A549 (cell line): ENCODE data around the gene TSPAN10. TPM values are rescaled to one million over a fixed set of nuclear protein-coding genes. Genes with fewer than 3 reads are reported as not detected.
A peak's percentile ranks its signal among the peaks of the same experiment; 100 is the strongest.

Experiments
- ATAC-seq, 2 experiments: fragments of 200-7000 bp in 1 of 2; fragments of >200 bp in 1 of 2; cut with Nextera tagmentation in 1 of 2; cut with Tn5 transposase in 1 of 2; 3 replicates each; pipeline versions ENCODE4 v1.8.0 to v1.9.1; 2018 to 2020; ENCODE audit warnings: mild to moderate bottlenecking in 1 of 2, moderate library complexity in 1 of 2
- CTCF ChIA-PET: fragments of 300-600 bp; sonication (Branson Sonifier 250); formaldehyde crosslinking; extraction: SDS; loops from one replicate; lab custom pipeline; 2021; ENCODE audit warnings: antibody characterized with exemption, inconsistent platforms; lab: Yijun Ruan, JAX
- POLR2A ChIA-PET: fragments of 350-600 bp; formaldehyde crosslinking; extraction: SDS; loops from one replicate; lab custom pipeline; 2021; ENCODE audit warnings: antibody characterized with exemption, inconsistent platforms; lab: Yijun Ruan, JAX
- DNase-seq, 2 experiments: peaks; one replicate each; pipeline versions ENCODE4 v3.0.0 to v3.0.0-alpha.2; 2011 to 2016; ENCODE audit warnings: low read depth in 1 of 2, low spot score in 1 of 2
- FAIRE-seq: peaks from 2 replicates; lab custom pipeline; 2011; peaks lifted over from hg19 to GRCh38; lab: Jason Lieb, UNC
- H3K27ac ChIP-seq, 2 experiments: fragments of >200 bp; sonication (Bioruptor Twin); formaldehyde crosslinking; 3 replicates each; pipeline ENCODE4 v1.5.1; 2016 to 2017
- H3K4me1 ChIP-seq: fragments of >200 bp; sonication (Bioruptor Twin); formaldehyde crosslinking; 3 replicates; pipeline ENCODE4 v1.6.1; 2016
- H3K4me2 ChIP-seq: fragments of >200 bp; sonication (Bioruptor Twin); formaldehyde crosslinking; 3 replicates; pipeline ENCODE4 v1.6.1; 2016
- H3K4me3 ChIP-seq: fragments of >200 bp; sonication (Bioruptor Twin); formaldehyde crosslinking; 3 replicates; pipeline ENCODE4 v1.5.1; 2016
- H3K9me3 ChIP-seq: fragments of >200 bp; sonication (Bioruptor Twin); formaldehyde crosslinking; 3 replicates; pipeline ENCODE4 v1.6.1; 2016
- ATOH8 ChIP-seq: fragments of 250-450 bp; sonication (Bioruptor Pico); IDR thresholded peaks from 2 replicates; pipeline ENCODE4 v1.5.0; 2020; ENCODE audit warnings: low read depth, mild to moderate bottlenecking, moderate library complexity
- BHLHE40 ChIP-seq: IDR thresholded peaks from 2 replicates; pipeline ENCODE4 v1.6.1; 2012; ENCODE audit warnings: low read depth, low read length, inconsistent platforms
- CHD2 ChIP-seq: fragments of 150-350 bp; IDR thresholded peaks from 2 replicates; pipeline ENCODE4 v1.6.1; 2014; ENCODE audit warnings: low read length; ENCODE audit not compliant: partially characterized antibody
- CHD4 ChIP-seq: fragments of 200-600 bp; sonication (generic); IDR thresholded peaks from 2 replicates; pipeline ENCODE4 v1.6.1; 2016; ENCODE audit warnings: antibody characterized with exemption, mild to moderate bottlenecking, borderline replicate concordance
- E2F6 ChIP-seq: IDR thresholded peaks from 2 replicates; pipeline ENCODE4 v1.6.1; 2012; ENCODE audit warnings: low read depth, borderline replicate concordance
- EHF ChIP-seq: fragments of 250-450 bp; sonication (Bioruptor Pico); IDR thresholded peaks from 2 replicates; pipeline ENCODE4 v1.5.0; 2020; ENCODE audit warnings: mild to moderate bottlenecking
- ESRRA ChIP-seq: fragments of 150-350 bp; IDR thresholded peaks from 2 replicates; pipeline ENCODE4 v1.6.1; 2014; ENCODE audit warnings: mild to moderate bottlenecking, low read length, borderline replicate concordance
- FOSL2 ChIP-seq, 2 experiments: fragments of 450-650 bp in 1 of 2; fragments of >200 bp in 1 of 2; sonication (Bioruptor Twin) in 1 of 2; formaldehyde crosslinking; IDR thresholded peaks; 2 replicates each; pipeline versions ENCODE4 v1.5.0 to v1.6.1; 2016 to 2020; ENCODE audit warnings: mild to moderate bottlenecking in 1 of 2, moderate library complexity in 1 of 2
- HOXB5 ChIP-seq: fragments of 250-450 bp; sonication (Bioruptor Pico); IDR thresholded peaks from 2 replicates; pipeline ENCODE4 v1.5.0; 2020; ENCODE audit warnings: mild to moderate bottlenecking, moderate library complexity
- MAZ ChIP-seq: fragments of 150-350 bp; IDR thresholded peaks from 2 replicates; pipeline ENCODE4 v1.6.1; 2014; ENCODE audit warnings: antibody characterized with exemption, low read depth, low read length, borderline replicate concordance
- PHF8 ChIP-seq: fragments of 200-600 bp; sonication (generic); IDR thresholded peaks from 2 replicates; pipeline ENCODE4 v1.6.1; 2016; ENCODE audit warnings: low read depth, mild to moderate bottlenecking, antibody characterized with exemption, moderate library complexity, borderline replicate concordance
- TFCP2L1 ChIP-seq: fragments of 250-450 bp; sonication (Bioruptor Pico); IDR thresholded peaks from 2 replicates; pipeline ENCODE4 v1.5.0; 2021; ENCODE audit warnings: mild to moderate bottlenecking
- USF2 ChIP-seq: fragments of 450-650 bp; IDR thresholded peaks from 2 replicates; pipeline ENCODE4 v1.6.1; 2014; ENCODE audit warnings: antibody characterized with exemption
- WGBS: methylation state at CpG from one replicate; pipeline ENCODE4 v1.1.6; 2017; ENCODE audit errors: missing lambda C conversion rate; 5-methylcytosine and 5-hydroxymethylcytosine counted together
- polyA plus RNA-seq, 4 experiments: library from polyadenylated mRNA; depleted of rRNA in 3 of 4; stranded (reverse); fragments of >200 nt; fragmentation: RNase III in 1 of 4; extraction: RNeasy Plus Mini Kit Qiagen cat#74134 plus additional on column Dnase treatment in 1 of 4; gene quantifications; 2 replicates in 3 of 4; 3 replicates in 1 of 4; pipeline ENCODE4 v1.2.3, GENCODE V29; 2011 to 2017
- TF ChIP-seq, protein P1 (sequence below): IDR thresholded peaks from 2 replicates; pipeline ENCODE4 v1.6.1; 2012
- TF ChIP-seq, protein P2 (sequence below): IDR thresholded peaks from 2 replicates; pipeline ENCODE4 v1.6.1; 2012
- TF ChIP-seq, protein P3 (sequence below): fragments of 200-600 bp; sonication (generic); IDR thresholded peaks from 2 replicates; pipeline ENCODE4 v1.6.1; 2016; ENCODE audit warnings: antibody characterized with exemption, mild to moderate bottlenecking, moderate library complexity

TSPAN10 gene
- polyA plus RNA-seq, 2 of the 4 experiments (the other 2 are of a cell fraction), result 1.4 to 6.3 TPM

DNA sequence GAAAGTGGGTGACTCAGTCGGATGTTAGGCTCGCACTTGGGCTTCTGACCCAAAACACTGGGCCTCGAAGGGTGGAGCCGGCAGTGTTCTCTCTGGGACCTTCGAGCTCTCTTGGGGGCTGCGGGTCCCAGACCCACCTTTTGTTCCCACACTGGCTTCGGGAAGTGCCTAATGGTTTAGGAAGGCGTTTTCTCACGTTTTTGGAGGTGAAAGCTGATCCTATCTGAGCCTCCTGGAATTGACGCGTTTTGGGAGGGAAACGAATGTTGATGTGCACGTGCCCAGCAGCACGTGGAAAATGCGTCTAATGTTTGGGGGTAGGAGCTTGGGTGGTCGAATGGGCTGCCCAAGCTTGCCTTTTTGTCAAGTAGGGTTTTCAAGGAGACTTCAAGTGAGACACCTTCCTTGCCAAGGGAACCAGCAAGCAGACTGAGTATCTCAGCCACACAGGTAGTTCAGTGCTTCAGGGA, 47.5 kb downstream of the TSPAN10 start:
- H3K4me3 ChIP-seq, result peak overlapping the region; percentile 86
- 7% methylated on average over 14 of the region's 16 CpGs for WGBS
- no peaks in the 10 kb centered on the region for H3K9me3 ChIP-seq
- H3K4me2 ChIP-seq, result peak overlapping the region; percentile 83
- DNase-seq (peak in 1 of 2 experiments; percentile 77), ATAC-seq (peak in 1 of 2 experiments; percentile 10; a peak in 4 of 6 replicates), FAIRE-seq (no peak)
- TF ChIP-seq ATOH8 (CRISPR knock-in tag) (peak; percentile 90), E2F6 (peak; percentile 98), MAZ (0 out of 2 replicates have a peak, but pooled peaks have one; percentile 27), ESRRA (peak; percentile 50; the same call in 1 of the 2 replicates), PHF8 (0 out of 2 replicates have a peak, but pooled peaks have one; percentile 33), EHF (CRISPR knock-in tag) (peak; percentile 84), BHLHE40 (0 out of 2 replicates have a peak, but pooled peaks have one; percentile 34), HOXB5 (CRISPR knock-in tag) (peak; percentile 78; the same call in 1 of the 2 replicates), FOSL2 (IDR thresholded peaks at IDR 0.05) (no peak), FOSL2 (CRISPR knock-in tag; IDR thresholded peaks at IDR 0.05) (no peak), USF2 (peak; percentile 73)
- TF ChIP-seq, protein P1, sequence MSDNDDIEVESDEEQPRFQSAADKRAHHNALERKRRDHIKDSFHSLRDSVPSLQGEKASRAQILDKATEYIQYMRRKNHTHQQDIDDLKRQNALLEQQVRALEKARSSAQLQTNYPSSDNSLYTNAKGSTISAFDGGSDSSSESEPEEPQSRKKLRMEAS, result peak; percentile 96
- TF ChIP-seq, protein P2, sequence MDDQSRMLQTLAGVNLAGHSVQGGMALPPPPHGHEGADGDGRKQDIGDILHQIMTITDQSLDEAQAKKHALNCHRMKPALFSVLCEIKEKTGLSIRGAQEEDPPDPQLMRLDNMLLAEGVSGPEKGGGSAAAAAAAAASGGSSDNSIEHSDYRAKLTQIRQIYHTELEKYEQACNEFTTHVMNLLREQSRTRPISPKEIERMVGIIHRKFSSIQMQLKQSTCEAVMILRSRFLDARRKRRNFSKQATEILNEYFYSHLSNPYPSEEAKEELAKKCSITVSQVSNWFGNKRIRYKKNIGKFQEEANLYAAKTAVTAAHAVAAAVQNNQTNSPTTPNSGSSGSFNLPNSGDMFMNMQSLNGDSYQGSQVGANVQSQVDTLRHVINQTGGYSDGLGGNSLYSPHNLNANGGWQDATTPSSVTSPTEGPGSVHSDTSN, result no peak
- TF ChIP-seq, protein P3, sequence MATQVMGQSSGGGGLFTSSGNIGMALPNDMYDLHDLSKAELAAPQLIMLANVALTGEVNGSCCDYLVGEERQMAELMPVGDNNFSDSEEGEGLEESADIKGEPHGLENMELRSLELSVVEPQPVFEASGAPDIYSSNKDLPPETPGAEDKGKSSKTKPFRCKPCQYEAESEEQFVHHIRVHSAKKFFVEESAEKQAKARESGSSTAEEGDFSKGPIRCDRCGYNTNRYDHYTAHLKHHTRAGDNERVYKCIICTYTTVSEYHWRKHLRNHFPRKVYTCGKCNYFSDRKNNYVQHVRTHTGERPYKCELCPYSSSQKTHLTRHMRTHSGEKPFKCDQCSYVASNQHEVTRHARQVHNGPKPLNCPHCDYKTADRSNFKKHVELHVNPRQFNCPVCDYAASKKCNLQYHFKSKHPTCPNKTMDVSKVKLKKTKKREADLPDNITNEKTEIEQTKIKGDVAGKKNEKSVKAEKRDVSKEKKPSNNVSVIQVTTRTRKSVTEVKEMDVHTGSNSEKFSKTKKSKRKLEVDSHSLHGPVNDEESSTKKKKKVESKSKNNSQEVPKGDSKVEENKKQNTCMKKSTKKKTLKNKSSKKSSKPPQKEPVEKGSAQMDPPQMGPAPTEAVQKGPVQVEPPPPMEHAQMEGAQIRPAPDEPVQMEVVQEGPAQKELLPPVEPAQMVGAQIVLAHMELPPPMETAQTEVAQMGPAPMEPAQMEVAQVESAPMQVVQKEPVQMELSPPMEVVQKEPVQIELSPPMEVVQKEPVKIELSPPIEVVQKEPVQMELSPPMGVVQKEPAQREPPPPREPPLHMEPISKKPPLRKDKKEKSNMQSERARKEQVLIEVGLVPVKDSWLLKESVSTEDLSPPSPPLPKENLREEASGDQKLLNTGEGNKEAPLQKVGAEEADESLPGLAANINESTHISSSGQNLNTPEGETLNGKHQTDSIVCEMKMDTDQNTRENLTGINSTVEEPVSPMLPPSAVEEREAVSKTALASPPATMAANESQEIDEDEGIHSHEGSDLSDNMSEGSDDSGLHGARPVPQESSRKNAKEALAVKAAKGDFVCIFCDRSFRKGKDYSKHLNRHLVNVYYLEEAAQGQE, result no peak
- CTCF ChIA-PET, result interaction anchor here (1.4 to 8.1 kb wide), 7 partner anchors 9 to 170 kb away, joined by 3 to 54 read pairs (median 8); partner anchors contain the start of gene MRPL12
- peaks cover 25% of the 10 kb centered on the region for H3K4me1 ChIP-seq
- POLR2A ChIA-PET, result interaction anchor here (1.0 to 3.8 kb wide), 5 partner anchors 9 to 239 kb away, joined by 3 to 42 read pairs (median 5); partner anchors contain the start of genes CCDC137, MCRIP1, MRPL12 and OXLD1
- peak overlapping the region; percentile 90 to 93 for H3K27ac ChIP-seq

- TF ChIP-seq CHD4 (no peak), TFCP2L1 (CRISPR knock-in tag) (no peak), CHD2 (no peak), FOSL2 (IDR thresholded peaks at IDR 0.05) (no peak), FOSL2 (CRISPR knock-in tag; IDR thresholded peaks at IDR 0.05) (peak; percentile 35; the same call in 1 of the 2 replicates)
- TF ChIP-seq, protein P3, result no peak
- CTCF ChIA-PET, result interaction anchor here (0.7 to 8.1 kb wide), 7 partner anchors 9 to 432 kb away, joined by 3 to 54 read pairs (median 4); partner anchors contain the start of gene MRPL12
- POLR2A ChIA-PET, result interaction anchor here (3.8 kb wide), 1 partner anchor 17 kb away, joined by 42 read pairs; the partner anchor contains the start of gene MRPL12
- H3K9me3 ChIP-seq, result no peaks in the 10 kb centered on the region
- 39% methylated on average over 12 of the region's 12 CpGs for WGBS
- H3K27ac ChIP-seq, result peak overlapping the region; percentile 90 to 93; a peak in 5 of 6 replicates
- H3K4me3 ChIP-seq, result peak overlapping the region; percentile 86
- DNase-seq (peak in 1 of 2 experiments; percentile 76), FAIRE-seq (no peak), ATAC-seq (peak in 1 of 2 experiments; percentile 2; a peak in 1 of 6 replicates)
- H3K4me1 ChIP-seq, result peaks cover 25% of the 10 kb centered on the region
- H3K4me2 ChIP-seq, result peak overlapping the region; percentile 83
Measured at GRCh38 chr17:81685108-81685507, 48.1 kb downstream of the TSPAN10 start.
